ENCODE results near the gene DENND1A. TPM values are rescaled to one million over a fixed set of nuclear protein-coding genes. Genes with fewer than 3 reads are reported as not detected.

Gene DENND1A
- total RNA-seq, 1 donor from 2014 or later, result 12.7 TPM

DNA sequence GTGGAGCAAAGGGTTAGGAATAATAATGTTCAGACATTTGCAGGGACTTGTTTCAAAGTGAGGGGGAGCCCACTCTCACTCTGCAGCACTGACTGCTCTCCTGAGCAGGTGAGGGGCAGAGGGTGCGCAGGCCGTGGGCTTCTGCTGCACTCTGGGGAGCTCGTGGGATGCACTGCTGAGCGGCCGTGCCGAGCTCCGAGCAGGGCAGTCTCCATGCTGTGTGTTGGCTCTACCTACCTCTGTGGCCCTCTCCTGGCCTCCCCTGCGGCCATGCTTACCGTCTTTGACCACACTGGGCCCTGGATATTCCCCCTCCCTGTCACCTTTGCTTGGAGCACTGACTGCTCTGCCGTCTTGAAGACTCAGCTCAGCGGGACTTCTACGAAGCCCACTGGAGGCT, 540.2 kb downstream of the DENND1A start:
- Histone ChIP-seq H3K79me2 (ENCODE audit: insufficient read depth, low read length) (no peaks in the 10 kb centered on the region), H3K27me3 (ENCODE audit: insufficient read depth, low read length) (peaks cover 10% of the 10 kb centered on the region), H4K20me1 (ENCODE audit: insufficient read depth, low read length) (no peaks in the 10 kb centered on the region), H3K4me3 (ENCODE audit: insufficient read depth, low read depth, low read length) (no peak overlapping the region), H3K9me3 (ENCODE audit: insufficient read depth, low read depth, low read length) (no peaks in the 10 kb centered on the region), H3K9ac (ENCODE audit: low read length) (no peak overlapping the region), H2AFZ (ENCODE audit: low read depth, low read length) (no peak overlapping the region), H3K4me1 (ENCODE audit: insufficient read depth, low read length) (no peaks in the 10 kb centered on the region), H3K36me3 (ENCODE audit: insufficient read depth, low read length) (no peaks in the 10 kb centered on the region), H3K4me2 (ENCODE audit: low read length) (no peak overlapping the region), H3K27ac (ENCODE audit: low read depth, low read length) (no peak overlapping the region)
- Mint-ChIP-seq H3K4me3 (ENCODE audit: unreplicated experiment) (no peak overlapping the region), H3K36me3 (ENCODE audit: low read depth, unreplicated experiment) (no peaks in the 10 kb centered on the region), H3K9me3 (ENCODE audit: unreplicated experiment) (peaks cover 7% of the 10 kb centered on the region), H3K4me1 (ENCODE audit: low read depth, unreplicated experiment) (peaks cover 3% of the 10 kb centered on the region), H3K27me3 (ENCODE audit: low read depth, unreplicated experiment) (peaks cover 46% of the 10 kb centered on the region), H3K27ac (ENCODE audit: unreplicated experiment) (no peak overlapping the region)
- FAIRE-seq (no peak), DNase-seq (ENCODE audit: low read depth) (no peak)
- no peak for TF ChIP-seq EZH2 (IDR thresholded peaks at IDR 0.05; ENCODE audit: insufficient read depth, low read length)

- H2AFZ ChIP-seq (ENCODE audit: low read depth, low read length), result no peak overlapping the region
- H3K9me3 Mint-ChIP-seq (ENCODE audit: unreplicated experiment), result peaks cover 3% of the 10 kb centered on the region
- no peak overlapping the region for H3K27ac ChIP-seq (ENCODE audit: low read depth, low read length)
- no peak overlapping the region for H3K27ac Mint-ChIP-seq (ENCODE audit: unreplicated experiment)
- H3K4me2 ChIP-seq (ENCODE audit: low read length), result no peak overlapping the region
- no peaks in the 10 kb centered on the region for H3K4me1 ChIP-seq (ENCODE audit: insufficient read depth, low read length)
- H3K4me3 Mint-ChIP-seq (ENCODE audit: unreplicated experiment), result no peak overlapping the region
- no peak for TF ChIP-seq EZH2 (IDR thresholded peaks at IDR 0.05; ENCODE audit: insufficient read depth, low read length)
- no peak for TF ChIP-seq CTCF (IDR thresholded peaks at IDR 0.05; ENCODE audit: insufficient read depth, low read depth, low read length)
- no peak overlapping the region for H3K4me3 ChIP-seq (ENCODE audit: insufficient read depth, low read depth, low read length)
- H3K9me3 ChIP-seq (ENCODE audit: insufficient read depth, low read depth, low read length), result no peaks in the 10 kb centered on the region
- no peak overlapping the region for H3K9ac ChIP-seq (ENCODE audit: low read length)
- H3K27me3 ChIP-seq (ENCODE audit: insufficient read depth, low read length), result peaks cover 10% of the 10 kb centered on the region
- DNase-seq (ENCODE audit: low read depth) (no peak), FAIRE-seq (no peak)
- no peaks in the 10 kb centered on the region for H3K79me2 ChIP-seq (ENCODE audit: insufficient read depth, low read length)
- no peaks in the 10 kb centered on the region for H3K36me3 Mint-ChIP-seq (ENCODE audit: low read depth, unreplicated experiment)
- no peaks in the 10 kb centered on the region for H3K4me1 Mint-ChIP-seq (ENCODE audit: low read depth, unreplicated experiment)
- no peaks in the 10 kb centered on the region for H4K20me1 ChIP-seq (ENCODE audit: insufficient read depth, low read length)
- H3K27me3 Mint-ChIP-seq (ENCODE audit: low read depth, unreplicated experiment), result peaks cover 49% of the 10 kb centered on the region
- no peaks in the 10 kb centered on the region for H3K36me3 ChIP-seq (ENCODE audit: insufficient read depth, low read length)
These were observed 540.9 kb downstream of the DENND1A start for GRCh38 chr9:123389070-123389469.

- peaks cover 10% of the 10 kb centered on the region for H3K27me3 ChIP-seq (ENCODE audit: insufficient read depth, low read length)
- peak overlapping the region; percentile 17 for H3K4me2 ChIP-seq (ENCODE audit: low read length)
- H3K4me3 ChIP-seq (ENCODE audit: insufficient read depth, low read depth, low read length), result no peak overlapping the region
- no peak overlapping the region for H3K9ac ChIP-seq (ENCODE audit: low read length)
- Mint-ChIP-seq H3K9me3 (ENCODE audit: unreplicated experiment) (peaks cover 2% of the 10 kb centered on the region), H3K4me3 (ENCODE audit: unreplicated experiment) (no peak overlapping the region), H3K27ac (ENCODE audit: unreplicated experiment) (no peak overlapping the region), H3K4me1 (ENCODE audit: low read depth, unreplicated experiment) (no peaks in the 10 kb centered on the region), H3K36me3 (ENCODE audit: low read depth, unreplicated experiment) (no peaks in the 10 kb centered on the region), H3K27me3 (ENCODE audit: low read depth, unreplicated experiment) (peaks cover 51% of the 10 kb centered on the region)
- TF ChIP-seq EZH2 (IDR thresholded peaks at IDR 0.05; ENCODE audit: insufficient read depth, low read length), result no peak
- TF ChIP-seq CTCF (IDR thresholded peaks at IDR 0.05; ENCODE audit: insufficient read depth, low read depth, low read length), result no peak
- no peaks in the 10 kb centered on the region for H3K79me2 ChIP-seq (ENCODE audit: insufficient read depth, low read length)
- no peaks in the 10 kb centered on the region for H4K20me1 ChIP-seq (ENCODE audit: insufficient read depth, low read length)
- no peaks in the 10 kb centered on the region for H3K4me1 ChIP-seq (ENCODE audit: insufficient read depth, low read length)
- no peak overlapping the region for H3K27ac ChIP-seq (ENCODE audit: low read depth, low read length)
- DNase-seq (ENCODE audit: low read depth) (no peak), FAIRE-seq (no peak)
- no peaks in the 10 kb centered on the region for H3K36me3 ChIP-seq (ENCODE audit: insufficient read depth, low read length)
- no peaks in the 10 kb centered on the region for H3K9me3 ChIP-seq (ENCODE audit: insufficient read depth, low read depth, low read length)
- H2AFZ ChIP-seq (ENCODE audit: low read depth, low read length), result no peak overlapping the region
These were observed 542.2 kb downstream of the DENND1A start for GRCh38 chr9:123387686-123388085.

All from astrocyte (in vitro differentiated cells and primary cell).